Ovary (tissue), 3 donors: ENCODE data around the gene ANKAR.

ENCODE experiments used
- CTCF ChIP-seq, 3 donors: fragments of 450-650 bp in 2 of 3; fragments of 200-600 bp in 1 of 3; IDR thresholded peaks; one replicate each; pipeline versions ENCODE4 v1.5.1 to v1.8.0; 2016 to 2022; ENCODE audit warnings: antibody characterized with exemption in 3 of 3, mild to moderate bottlenecking in 1 of 3
- EP300 ChIP-seq: sonication (generic); formaldehyde crosslinking; IDR thresholded peaks from one replicate; pipeline ENCODE4 v1.6.1; 2017; ENCODE audit warnings: antibody characterized with exemption
- donor health status: DM: no; HTN: no; CAD: no.

GRCh38 chr2:189651284-189651683, 23.2 kb upstream of the ANKAR start:
- TF ChIP-seq CTCF (IDR thresholded peaks at IDR 0.05) (no peak), EP300 (no peak)
